Spinal cord (tissue), 10 donors: ENCODE data around the gene CYP2A6. TPM values are rescaled to one million over a fixed set of nuclear protein-coding genes. Genes with fewer than 3 reads are reported as not detected.

Experiments used
- DNase-seq, 6 donors: peaks; one replicate each; pipeline versions ENCODE4 v3.0.0 to v3.0.0-alpha.2; 2013 to 2015; ENCODE audit warnings: low spot score in 6 of 6, low read depth in 4 of 6
- H3K27ac ChIP-seq: one replicate; pipeline ENCODE4 v1.5.1; 2013; ENCODE audit warnings: low read depth, low read length, control low read depth
- H3K27me3 ChIP-seq: one replicate; pipeline ENCODE4 v1.6.1; 2013; ENCODE audit warnings: low read length; ENCODE audit not compliant: control insufficient read depth, insufficient read depth
- H3K36me3 ChIP-seq: one replicate; pipeline ENCODE4 v1.6.1; 2013; ENCODE audit warnings: low read length; ENCODE audit not compliant: control insufficient read depth, insufficient read depth
- H3K4me1 ChIP-seq: one replicate; pipeline ENCODE4 v1.6.1; 2013; ENCODE audit warnings: low read length; ENCODE audit not compliant: control insufficient read depth, insufficient read depth
- H3K4me3 ChIP-seq: one replicate; pipeline ENCODE4 v1.5.1; 2013; ENCODE audit warnings: low read depth, low read length, control low read depth
- H3K9me3 ChIP-seq: one replicate; pipeline ENCODE4 v1.6.1; 2013; ENCODE audit warnings: low read length; ENCODE audit not compliant: control insufficient read depth, insufficient read depth
- WGBS: methylation state at CpG from one replicate; pipeline ENCODE4 v1.1.5; 2013; ENCODE audit warnings: missing lambda C conversion rate; ENCODE audit not compliant: insufficient coverage; 5-methylcytosine and 5-hydroxymethylcytosine counted together
- polyA plus RNA-seq, 2 donors: library from polyadenylated mRNA; unstranded; fragments of 120-200 nt; gene quantifications; one replicate each; pipeline ENCODE4 v1.2.1, GENCODE V29; 2013; ENCODE audit not compliant: insufficient read length in 2 of 2
- total RNA-seq, 2 donors: library from RNA; depleted of rRNA in 1 of 2; stranded (reverse); fragments of 120-200 nt in 1 of 2; fragments of >200 nt in 1 of 2; gene quantifications; one replicate each; pipeline versions ENCODE4 v1.2.3 to v1.2.4, GENCODE V29; 2013 to 2014
- donor health status: healthy.

The CYP2A6 gene
- total and polyA plus RNA-seq, 4 donors: 0.48 to 1.9 (median 0.50) TPM; not detected in 1

DNA sequence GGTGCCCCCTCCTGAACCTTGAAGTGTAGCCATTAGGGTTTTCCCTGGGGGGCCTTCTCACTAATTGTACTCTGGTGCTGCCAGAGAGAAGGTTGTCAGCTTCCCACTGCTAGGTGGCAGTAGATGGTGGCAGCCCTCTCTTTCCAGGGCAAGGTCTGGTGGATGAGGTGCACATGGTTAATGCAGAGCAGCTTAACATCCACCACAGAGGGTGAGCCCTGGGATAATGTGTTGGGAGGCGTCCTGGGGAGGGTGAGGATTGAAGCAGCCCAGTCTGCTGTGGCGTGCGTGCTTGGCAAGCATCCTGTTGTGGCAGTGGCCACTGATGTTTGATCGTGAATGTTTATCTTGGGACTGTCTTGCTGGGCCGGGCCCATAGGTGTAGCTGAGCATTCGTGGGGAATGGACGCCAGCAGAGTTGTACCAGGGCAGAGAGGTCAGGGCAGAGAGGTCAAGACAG is 45.4 kb downstream of the CYP2A6 start:
- H3K9me3 ChIP-seq: no peaks in the 10 kb centered on the region
- WGBS: 58% methylated on average over 7 of the region's 7 CpGs
- no peaks in the 10 kb centered on the region for H3K27me3 ChIP-seq
- no peak overlapping the region for H3K4me3 ChIP-seq
- H3K27ac ChIP-seq: no peak overlapping the region
- H3K36me3 ChIP-seq: peaks cover 80% of the 10 kb centered on the region
- H3K4me1 ChIP-seq: peaks cover 92% of the 10 kb centered on the region
- DNase-seq: peak in 2 of 6 donors; percentile 27 to 43

GRCh38 chr19:40803857-40804782 is 46.1 kb downstream of the CYP2A6 start:
- 81% methylated on average over 4 of the region's 6 CpGs for whole genome bisulfite sequencing
- no peak overlapping the region for H3K27ac ChIP-seq
- H3K4me1 ChIP-seq: peaks cover 89% of the 10 kb centered on the region
- H3K36me3 ChIP-seq: peaks cover 75% of the 10 kb centered on the region
- no peaks in the 10 kb centered on the region for H3K9me3 ChIP-seq
- no peak overlapping the region for H3K4me3 ChIP-seq
- H3K27me3 ChIP-seq: no peaks in the 10 kb centered on the region
- peak in 1 of 6 donors; percentile 17 for DNase-seq

DNA sequence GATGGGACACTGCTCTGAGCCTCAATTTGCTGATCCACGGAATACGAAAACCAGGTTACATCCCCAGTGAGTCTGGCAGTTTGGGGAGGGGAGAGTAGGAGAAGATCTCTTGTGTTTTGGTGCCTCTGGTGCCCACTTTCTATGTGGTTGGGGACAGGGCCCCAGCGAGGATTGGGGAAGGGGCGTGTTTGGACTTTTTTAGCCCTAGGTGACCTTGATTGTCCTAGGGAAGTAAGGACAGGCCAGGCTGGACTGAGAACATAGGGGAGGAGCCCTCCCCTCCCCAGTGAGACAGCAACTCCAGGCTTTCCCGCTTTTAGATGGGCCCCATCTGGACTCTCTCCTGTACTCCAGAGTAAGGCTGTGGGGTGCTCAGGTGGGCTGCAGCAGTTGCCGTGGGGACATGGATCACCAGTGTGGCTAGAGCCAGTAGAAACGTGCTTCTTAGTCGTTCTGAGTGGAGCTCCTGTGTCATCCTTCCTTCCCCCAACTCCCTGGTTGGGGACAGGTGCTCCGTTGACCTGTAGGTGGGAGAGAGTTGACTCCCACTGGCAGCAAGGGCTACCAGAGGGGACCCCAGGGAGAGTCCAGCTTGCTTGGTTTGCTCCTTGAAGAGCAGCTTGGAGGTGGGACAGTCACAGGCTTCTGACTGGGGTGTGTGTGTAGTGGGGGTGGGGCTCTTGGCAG is 46.9 kb downstream of the CYP2A6 start:
- DNase-seq: no peak
- 59% methylated on average over 6 of the region's 9 CpGs for WGBS
- Histone ChIP-seq H3K27me3 (no peaks in the 10 kb centered on the region), H3K4me3 (no peak overlapping the region), H3K4me1 (peaks cover 88% of the 10 kb centered on the region), H3K27ac (peak overlapping the region; percentile 52), H3K9me3 (no peaks in the 10 kb centered on the region), H3K36me3 (peaks cover 67% of the 10 kb centered on the region)

GRCh38 chr19:40802300-40803169 is 47.7 kb downstream of the CYP2A6 start:
- Histone ChIP-seq H3K4me1 (peaks cover 88% of the 10 kb centered on the region), H3K4me3 (no peak overlapping the region), H3K27ac (peak overlapping the region; percentile 52), H3K9me3 (no peaks in the 10 kb centered on the region), H3K27me3 (no peaks in the 10 kb centered on the region), H3K36me3 (peaks cover 59% of the 10 kb centered on the region)
- WGBS: 34% methylated on average over 11 of the region's 11 CpGs
- peak in 1 of 6 donors; percentile 19 for DNase-seq

DNA sequence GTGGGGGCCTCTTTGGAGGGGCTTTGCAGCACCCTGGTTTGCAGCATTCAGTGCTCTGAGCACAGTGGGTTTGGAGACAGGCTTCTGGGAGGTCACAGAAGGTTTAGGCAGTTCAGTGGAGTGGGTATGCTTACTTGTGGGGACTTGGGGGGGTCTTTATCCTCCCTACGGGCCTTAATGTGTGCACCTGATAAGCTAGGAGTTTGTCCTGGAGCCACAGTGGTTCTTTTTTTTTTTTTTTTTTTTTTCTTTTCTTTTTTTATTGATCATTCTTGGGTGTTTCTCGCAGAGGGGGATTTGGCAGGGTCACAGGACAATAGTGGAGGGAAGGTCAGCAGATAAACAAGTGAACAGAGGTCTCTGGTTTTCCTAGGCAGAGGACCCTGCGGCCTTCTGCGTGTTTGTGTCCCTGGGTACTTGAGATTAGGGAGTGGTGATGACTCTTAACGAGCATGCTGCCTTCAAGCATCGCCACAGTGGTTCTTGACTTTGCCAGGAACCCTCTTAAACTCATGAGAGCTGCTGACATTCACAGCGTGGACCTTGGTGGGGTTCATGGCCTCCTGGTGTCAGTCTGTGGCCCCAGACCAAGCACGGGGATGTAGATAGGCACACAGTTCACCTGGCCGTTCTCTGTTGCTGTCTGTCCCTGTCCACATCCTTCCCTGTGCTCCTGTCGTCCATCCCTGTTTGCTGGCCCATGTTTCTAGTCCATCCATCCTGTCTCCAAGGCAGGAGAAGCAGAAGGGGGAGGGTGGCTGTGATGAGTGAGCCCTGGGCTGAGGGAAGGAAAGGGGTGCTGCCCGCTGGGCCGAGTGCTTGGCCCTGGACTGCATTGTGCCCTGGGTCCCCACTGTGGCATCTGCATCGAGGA is 48.6 kb downstream of the CYP2A6 start:
- Histone ChIP-seq H3K4me3 (no peak overlapping the region), H3K27me3 (no peaks in the 10 kb centered on the region), H3K4me1 (peaks cover 79% of the 10 kb centered on the region), H3K36me3 (peaks cover 55% of the 10 kb centered on the region), H3K9me3 (no peaks in the 10 kb centered on the region), H3K27ac (no peak overlapping the region)
- no peak for DNase-seq
- 62% methylated on average over 7 of the region's 13 CpGs for WGBS

GRCh38 chr19:40800997-40801377 is 49.3 kb downstream of the CYP2A6 start:
- 84% methylated on average over 26 of the region's 27 CpGs for WGBS
- no peaks in the 10 kb centered on the region for H3K9me3 ChIP-seq
- peaks cover 72% of the 10 kb centered on the region for H3K4me1 ChIP-seq
- H3K27me3 ChIP-seq: no peaks in the 10 kb centered on the region
- H3K36me3 ChIP-seq: peaks cover 62% of the 10 kb centered on the region
- no peak for DNase-seq
- no peak overlapping the region for H3K4me3 ChIP-seq
- no peak overlapping the region for H3K27ac ChIP-seq

- Histone ChIP-seq H3K4me3 (peak overlapping the region; percentile 89), H3K27ac (peak overlapping the region; percentile 83), H3K27me3 (no peaks in the 10 kb centered on the region), H3K4me1 (peaks cover 67% of the 10 kb centered on the region), H3K36me3 (peaks cover 63% of the 10 kb centered on the region), H3K9me3 (no peaks in the 10 kb centered on the region)
- 83% methylated on average over 22 of the region's 27 CpGs for WGBS
- no peak for DNase-seq
Measured at GRCh38 chr19:40800339-40800996, 49.8 kb downstream of the CYP2A6 start.

DNA sequence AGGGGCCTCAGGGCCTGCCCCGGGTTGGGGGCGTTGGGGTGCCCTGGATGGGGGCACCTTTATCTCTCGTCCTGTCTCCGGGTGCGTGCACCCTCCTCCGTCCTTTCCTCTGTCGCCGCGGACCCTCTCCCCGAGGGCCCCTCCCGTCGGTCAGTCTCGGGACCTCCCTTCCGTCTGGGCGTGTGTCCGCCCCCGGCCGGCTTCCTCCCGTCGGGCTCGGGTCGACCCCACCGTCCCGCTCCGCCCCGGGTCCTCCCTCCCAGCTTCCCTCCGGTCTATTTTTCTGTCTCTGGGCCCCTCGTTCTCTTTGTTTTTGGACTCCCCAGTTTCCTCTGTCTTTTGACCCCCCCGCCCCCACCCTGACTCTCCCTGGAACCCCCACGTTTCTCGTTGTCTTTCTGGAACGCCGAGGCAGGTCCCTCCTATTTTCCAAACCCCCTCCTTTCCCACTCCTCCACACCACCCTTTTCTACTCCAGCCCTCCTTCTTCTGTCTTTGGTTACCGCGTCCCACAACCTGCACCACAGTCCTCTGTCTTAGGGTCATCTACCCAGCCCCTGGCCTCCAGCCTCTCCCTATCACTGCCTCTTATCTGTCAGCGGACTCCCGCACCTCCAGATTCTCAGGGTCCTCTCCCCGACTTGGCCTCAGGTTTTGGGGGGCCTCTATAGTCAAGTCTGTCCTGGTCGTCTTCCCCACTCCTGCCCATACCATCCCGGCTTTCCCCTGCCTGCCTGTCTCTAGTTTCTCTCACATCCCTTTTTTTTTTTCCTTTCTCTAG is 50.5 kb downstream of the CYP2A6 start:
- Histone ChIP-seq H3K27me3 (no peaks in the 10 kb centered on the region), H3K36me3 (peaks cover 55% of the 10 kb centered on the region), H3K27ac (peak overlapping the region; percentile 83), H3K4me1 (peaks cover 60% of the 10 kb centered on the region), H3K9me3 (no peaks in the 10 kb centered on the region), H3K4me3 (peak overlapping the region; percentile 89)
- DNase-seq: peak in 1 of 6 donors; percentile 62
- 2% methylated on average over 39 of the region's 40 CpGs for WGBS
